Measurements from ENCODE around the gene HSPG2. TPM values are rescaled to one million over a fixed set of nuclear protein-coding genes. Genes with fewer than 3 reads are reported as not detected.
A peak's percentile ranks its signal among the peaks of the same experiment; 100 is the strongest.

The HSPG2 gene
- total RNA-seq, 1 donor: 265 TPM

DNA sequence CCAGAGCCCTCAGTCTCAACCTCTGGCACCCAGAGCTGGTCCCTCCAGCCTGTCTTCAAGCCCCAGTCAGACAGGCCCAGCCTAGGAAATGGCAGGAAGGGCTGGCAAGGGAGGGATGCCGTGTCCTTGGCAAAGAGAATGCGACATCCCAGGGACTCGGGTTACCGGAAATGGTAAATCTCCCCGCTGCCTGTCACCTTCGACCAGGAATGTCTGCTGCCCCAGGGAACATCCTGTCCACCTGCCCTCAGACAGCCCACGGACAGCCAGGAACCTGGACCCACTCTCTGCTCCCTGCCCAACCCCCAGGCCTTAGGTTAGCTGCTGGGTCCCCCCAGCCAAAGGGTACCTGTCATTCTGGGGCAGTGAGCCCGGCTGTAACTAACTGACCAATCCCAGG, 23.9 kb downstream of the HSPG2 start:
- Histone ChIP-seq H4K20me1 (ENCODE audit: insufficient read depth, low read length) (peaks cover 30% of the 10 kb centered on the region), H3K4me2 (ENCODE audit: insufficient read depth, low read length) (no peak overlapping the region), H3K9me3 (ENCODE audit: low read depth, low read length) (no peaks in the 10 kb centered on the region), H3K27ac (ENCODE audit: low read depth, low read length) (peak overlapping the region; percentile 96), H3K36me3 (ENCODE audit: insufficient read depth, low read length) (peaks cover 31% of the 10 kb centered on the region), H3K4me1 (ENCODE audit: insufficient read depth, low read length) (peaks cover 53% of the 10 kb centered on the region), H3K4me3 (ENCODE audit: insufficient read depth, low read length) (no peak overlapping the region), H3K79me2 (ENCODE audit: insufficient read depth, low read length) (peaks cover 73% of the 10 kb centered on the region), H2AFZ (ENCODE audit: low read length) (no peak overlapping the region), H3K27me3 (ENCODE audit: insufficient read depth, low read length) (no peaks in the 10 kb centered on the region)
- peak; percentile 39 for DNase-seq (ENCODE audit: insufficient read length, low spot score, missing footprints)
- TF ChIP-seq, protein P1, sequence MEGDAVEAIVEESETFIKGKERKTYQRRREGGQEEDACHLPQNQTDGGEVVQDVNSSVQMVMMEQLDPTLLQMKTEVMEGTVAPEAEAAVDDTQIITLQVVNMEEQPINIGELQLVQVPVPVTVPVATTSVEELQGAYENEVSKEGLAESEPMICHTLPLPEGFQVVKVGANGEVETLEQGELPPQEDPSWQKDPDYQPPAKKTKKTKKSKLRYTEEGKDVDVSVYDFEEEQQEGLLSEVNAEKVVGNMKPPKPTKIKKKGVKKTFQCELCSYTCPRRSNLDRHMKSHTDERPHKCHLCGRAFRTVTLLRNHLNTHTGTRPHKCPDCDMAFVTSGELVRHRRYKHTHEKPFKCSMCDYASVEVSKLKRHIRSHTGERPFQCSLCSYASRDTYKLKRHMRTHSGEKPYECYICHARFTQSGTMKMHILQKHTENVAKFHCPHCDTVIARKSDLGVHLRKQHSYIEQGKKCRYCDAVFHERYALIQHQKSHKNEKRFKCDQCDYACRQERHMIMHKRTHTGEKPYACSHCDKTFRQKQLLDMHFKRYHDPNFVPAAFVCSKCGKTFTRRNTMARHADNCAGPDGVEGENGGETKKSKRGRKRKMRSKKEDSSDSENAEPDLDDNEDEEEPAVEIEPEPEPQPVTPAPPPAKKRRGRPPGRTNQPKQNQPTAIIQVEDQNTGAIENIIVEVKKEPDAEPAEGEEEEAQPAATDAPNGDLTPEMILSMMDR (IDR thresholded peaks at IDR 0.05; ENCODE audit: extremely low read depth, low read depth, low read length): no peak

DNA sequence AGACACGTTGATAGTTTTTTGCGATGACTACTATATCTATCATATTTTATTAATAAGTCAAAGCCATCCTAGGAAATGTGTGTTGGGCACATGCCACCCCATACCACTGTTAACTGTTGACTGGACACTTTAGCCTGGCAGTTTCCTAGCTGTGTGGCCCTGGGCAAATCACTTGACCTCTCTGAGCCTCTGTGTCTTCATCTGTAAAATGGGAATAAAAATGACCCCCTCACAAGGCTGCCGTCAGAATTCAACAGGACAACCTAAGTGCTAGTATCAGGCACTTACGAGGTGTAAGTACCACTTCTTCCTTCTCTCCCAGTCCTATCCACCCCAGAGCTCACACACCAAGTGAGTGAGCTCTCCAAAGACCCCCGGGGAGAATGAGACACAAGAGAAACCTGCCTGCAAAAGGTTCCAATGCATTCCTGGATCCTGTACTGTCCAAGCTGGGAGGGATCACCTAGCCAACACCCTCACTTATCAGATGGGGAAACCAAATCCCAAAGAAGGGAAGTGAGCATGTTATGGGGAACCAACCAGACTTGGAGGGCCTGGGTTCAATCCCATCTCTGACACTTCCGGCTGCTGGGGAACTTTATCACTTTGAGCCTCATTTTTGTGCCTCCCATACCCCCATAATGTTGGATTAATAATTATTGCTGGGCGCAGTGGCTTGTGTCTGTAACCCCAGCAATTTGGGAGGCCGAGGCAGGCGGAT, 24.9 kb downstream of the HSPG2 start:
- peaks cover 75% of the 10 kb centered on the region for H3K79me2 ChIP-seq (ENCODE audit: insufficient read depth, low read length)
- H3K4me3 ChIP-seq (ENCODE audit: insufficient read depth, low read length): no peak overlapping the region
- H3K27me3 ChIP-seq (ENCODE audit: insufficient read depth, low read length): no peaks in the 10 kb centered on the region
- H3K9me3 ChIP-seq (ENCODE audit: low read depth, low read length): no peaks in the 10 kb centered on the region
- peaks cover 25% of the 10 kb centered on the region for H4K20me1 ChIP-seq (ENCODE audit: insufficient read depth, low read length)
- peaks cover 53% of the 10 kb centered on the region for H3K4me1 ChIP-seq (ENCODE audit: insufficient read depth, low read length)
- peaks cover 34% of the 10 kb centered on the region for H3K36me3 ChIP-seq (ENCODE audit: insufficient read depth, low read length)
- H3K27ac ChIP-seq (ENCODE audit: low read depth, low read length): peak overlapping the region; percentile 96
- no peak overlapping the region for H2AFZ ChIP-seq (ENCODE audit: low read length)
- TF ChIP-seq, protein P1 (IDR thresholded peaks at IDR 0.05; ENCODE audit: extremely low read depth, low read depth, low read length): no peak
- no peak overlapping the region for H3K4me2 ChIP-seq (ENCODE audit: insufficient read depth, low read length)
- peak; percentile 57 for DNase-seq (ENCODE audit: insufficient read length, low spot score, missing footprints)

DNA sequence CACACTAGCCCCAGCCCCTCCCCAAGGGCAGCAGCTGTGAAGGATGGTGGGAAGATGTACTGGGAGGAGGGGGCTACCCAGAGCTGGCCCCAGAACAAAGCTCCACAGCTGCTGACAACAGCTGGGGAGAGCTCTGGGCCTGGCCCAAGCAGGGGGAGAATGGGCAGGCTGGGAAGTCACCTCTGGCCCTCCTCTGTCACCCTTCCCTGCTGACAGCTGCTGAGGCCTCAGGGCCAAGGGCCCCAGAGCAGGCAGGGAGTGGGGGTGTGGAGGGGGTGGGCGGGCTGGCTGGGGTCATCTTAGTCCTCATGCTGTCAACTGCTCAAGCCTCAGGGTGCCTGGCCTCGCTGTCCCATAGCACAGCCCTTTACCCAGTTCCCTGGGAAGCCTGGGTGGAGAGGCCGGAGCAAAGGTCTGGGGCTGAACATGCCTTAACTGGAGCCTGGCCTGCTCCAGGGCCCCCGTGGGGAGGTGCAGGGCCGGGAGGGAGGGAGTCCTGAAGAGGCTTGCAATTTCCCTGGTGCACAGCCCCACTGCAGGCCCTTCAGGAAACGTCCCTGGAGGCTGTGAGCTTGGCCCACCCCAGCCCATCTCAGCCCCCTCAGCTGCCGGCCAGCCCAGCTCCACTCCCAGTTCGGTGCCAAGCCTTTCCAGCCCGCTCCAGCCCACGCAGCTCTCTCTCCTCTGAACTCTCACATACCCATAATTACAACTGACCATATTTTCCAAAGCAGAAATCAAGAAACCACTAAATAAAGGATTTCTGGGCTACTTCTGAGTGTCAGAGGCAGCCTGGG, 25.7 kb downstream of the HSPG2 start:
- peak; percentile 82 for DNase-seq (ENCODE audit: insufficient read length, low spot score, missing footprints)
- peaks cover 28% of the 10 kb centered on the region for H3K36me3 ChIP-seq (ENCODE audit: insufficient read depth, low read length)
- peaks cover 20% of the 10 kb centered on the region for H4K20me1 ChIP-seq (ENCODE audit: insufficient read depth, low read length)
- H3K79me2 ChIP-seq (ENCODE audit: insufficient read depth, low read length): peaks cover 76% of the 10 kb centered on the region
- peak overlapping the region; percentile 96 for H3K27ac ChIP-seq (ENCODE audit: low read depth, low read length)
- no peaks in the 10 kb centered on the region for H3K9me3 ChIP-seq (ENCODE audit: low read depth, low read length)
- H3K4me2 ChIP-seq (ENCODE audit: insufficient read depth, low read length): peak overlapping the region; percentile 7
- TF ChIP-seq, protein P1 (IDR thresholded peaks at IDR 0.05; ENCODE audit: extremely low read depth, low read depth, low read length): no peak
- no peaks in the 10 kb centered on the region for H3K27me3 ChIP-seq (ENCODE audit: insufficient read depth, low read length)
- H3K4me3 ChIP-seq (ENCODE audit: insufficient read depth, low read length): no peak overlapping the region
- H2AFZ ChIP-seq (ENCODE audit: low read length): no peak overlapping the region
- H3K4me1 ChIP-seq (ENCODE audit: insufficient read depth, low read length): peaks cover 60% of the 10 kb centered on the region
